ENCODE measurements around the gene VEZT.
"Not testable (repeated sequence)": the region's sequence is repeated elsewhere in the genome, so short reads cannot be mapped to it uniquely, and the experiment has no call there.

Gene VEZT

GRCh38 chr12:95217377-95218149, at the start of gene VEZT, which contains the start of gene FGD6:
Gene VEZT, plus strand, starts transcription at chr12:95217807. Its CDS starts 44 bp downstream, at chr12:95217851.
Gene FGD6, minus strand, starts transcription at chr12:95217467. Its CDS starts 227 bp downstream, at chr12:95217240.
- peak; percentile 99 for DNase-seq

- no peak for DNase-seq
These were observed 48.9 kb upstream of the VEZT start for GRCh38 chr12:95168746-95169145.

- DNase-seq, result no peak
These were observed 48.2 kb upstream of the VEZT start for GRCh38 chr12:95169368-95169767.

- DNase-seq, result no peak
These were observed 44.0 kb upstream of the VEZT start for GRCh38 chr12:95173392-95174251.

GRCh38 chr12:95177201-95177768, 40.3 kb upstream of the VEZT start:
- no peak for DNase-seq

- no peak for DNase-seq
These were observed 39.5 kb upstream of the VEZT start for GRCh38 chr12:95178136-95178535.

GRCh38 chr12:95179011-95179410, 38.6 kb upstream of the VEZT start:
- no peak for DNase-seq

- no peak for DNase-seq
These were observed 36.5 kb upstream of the VEZT start for GRCh38 chr12:95181103-95181502.

GRCh38 chr12:95182868-95183415, 34.7 kb upstream of the VEZT start:
- DNase-seq, result no peak

- no peak for DNase-seq
These were observed 33.5 kb upstream of the VEZT start for GRCh38 chr12:95184121-95184520.

- DNase-seq, result no peak
These were observed 32.5 kb upstream of the VEZT start for GRCh38 chr12:95185072-95185471.

GRCh38 chr12:95185854-95186253, 31.8 kb upstream of the VEZT start:
- DNase-seq, result no peak

GRCh38 chr12:95187865-95188415, 29.7 kb upstream of the VEZT start:
- no peak for DNase-seq

- no peak for DNase-seq
These were observed 26.4 kb upstream of the VEZT start for GRCh38 chr12:95191060-95191696.

- no peak for DNase-seq
These were observed 25.3 kb upstream of the VEZT start for GRCh38 chr12:95192271-95192670.

GRCh38 chr12:95193139-95193538, 24.5 kb upstream of the VEZT start:
- DNase-seq, result no peak

GRCh38 chr12:95195122-95195521, 22.5 kb upstream of the VEZT start:
- no peak for DNase-seq

- DNase-seq, result not testable (repeated sequence)
These were observed 20.6 kb upstream of the VEZT start for GRCh38 chr12:95196875-95197569.

GRCh38 chr12:95197636-95198035, 20.0 kb upstream of the VEZT start:
- no peak for DNase-seq

GRCh38 chr12:95198914-95199313, 18.7 kb upstream of the VEZT start:
- DNase-seq, result no peak

GRCh38 chr12:95200128-95200894, 17.3 kb upstream of the VEZT start:
- no peak for DNase-seq
